GM12801 (cell line): ENCODE data around the gene AUTS2.

Experiments
- TF ChIP-seq, protein P1 (sequence below): IDR thresholded peaks from one replicate; pipeline ENCODE4 v1.5.1; 2011; ENCODE audit warnings: control low read depth; ENCODE audit not compliant: insufficient read length; ENCODE audit errors: extremely low read depth

Gene AUTS2

GRCh38 chr7:70352088-70352487 is 753.8 kb downstream of the AUTS2 start:
- TF ChIP-seq, protein P1, sequence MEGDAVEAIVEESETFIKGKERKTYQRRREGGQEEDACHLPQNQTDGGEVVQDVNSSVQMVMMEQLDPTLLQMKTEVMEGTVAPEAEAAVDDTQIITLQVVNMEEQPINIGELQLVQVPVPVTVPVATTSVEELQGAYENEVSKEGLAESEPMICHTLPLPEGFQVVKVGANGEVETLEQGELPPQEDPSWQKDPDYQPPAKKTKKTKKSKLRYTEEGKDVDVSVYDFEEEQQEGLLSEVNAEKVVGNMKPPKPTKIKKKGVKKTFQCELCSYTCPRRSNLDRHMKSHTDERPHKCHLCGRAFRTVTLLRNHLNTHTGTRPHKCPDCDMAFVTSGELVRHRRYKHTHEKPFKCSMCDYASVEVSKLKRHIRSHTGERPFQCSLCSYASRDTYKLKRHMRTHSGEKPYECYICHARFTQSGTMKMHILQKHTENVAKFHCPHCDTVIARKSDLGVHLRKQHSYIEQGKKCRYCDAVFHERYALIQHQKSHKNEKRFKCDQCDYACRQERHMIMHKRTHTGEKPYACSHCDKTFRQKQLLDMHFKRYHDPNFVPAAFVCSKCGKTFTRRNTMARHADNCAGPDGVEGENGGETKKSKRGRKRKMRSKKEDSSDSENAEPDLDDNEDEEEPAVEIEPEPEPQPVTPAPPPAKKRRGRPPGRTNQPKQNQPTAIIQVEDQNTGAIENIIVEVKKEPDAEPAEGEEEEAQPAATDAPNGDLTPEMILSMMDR, result no peak

DNA sequence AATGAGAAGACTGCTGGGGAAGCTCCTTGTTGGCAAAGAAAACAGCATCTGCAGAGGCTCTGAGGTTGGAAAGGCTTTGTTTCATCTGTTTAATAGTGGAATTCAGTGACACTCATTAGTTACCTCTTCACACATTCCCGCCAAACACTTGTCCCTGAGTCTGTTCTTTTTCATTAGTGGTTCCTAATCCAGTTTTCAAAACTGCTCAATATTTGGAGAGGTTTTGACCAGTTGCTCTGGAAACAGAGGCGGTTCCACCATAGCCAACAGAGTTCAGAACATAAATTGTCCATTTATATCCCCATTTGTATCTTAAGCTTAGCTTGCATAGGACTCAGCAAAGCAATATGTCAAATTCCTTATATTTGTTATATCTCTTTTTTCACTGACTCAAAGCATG is 754.6 kb downstream of the AUTS2 start:
- TF ChIP-seq, protein P1, result no peak

GRCh38 chr7:70353330-70353945 is 755.2 kb downstream of the AUTS2 start:
- TF ChIP-seq, protein P1, result no peak

- TF ChIP-seq, protein P1, result no peak
Measured at GRCh38 chr7:70353946-70354335, 755.7 kb downstream of the AUTS2 start.

GRCh38 chr7:70354409-70355169 is 756.3 kb downstream of the AUTS2 start:
- TF ChIP-seq, protein P1, result no peak

DNA sequence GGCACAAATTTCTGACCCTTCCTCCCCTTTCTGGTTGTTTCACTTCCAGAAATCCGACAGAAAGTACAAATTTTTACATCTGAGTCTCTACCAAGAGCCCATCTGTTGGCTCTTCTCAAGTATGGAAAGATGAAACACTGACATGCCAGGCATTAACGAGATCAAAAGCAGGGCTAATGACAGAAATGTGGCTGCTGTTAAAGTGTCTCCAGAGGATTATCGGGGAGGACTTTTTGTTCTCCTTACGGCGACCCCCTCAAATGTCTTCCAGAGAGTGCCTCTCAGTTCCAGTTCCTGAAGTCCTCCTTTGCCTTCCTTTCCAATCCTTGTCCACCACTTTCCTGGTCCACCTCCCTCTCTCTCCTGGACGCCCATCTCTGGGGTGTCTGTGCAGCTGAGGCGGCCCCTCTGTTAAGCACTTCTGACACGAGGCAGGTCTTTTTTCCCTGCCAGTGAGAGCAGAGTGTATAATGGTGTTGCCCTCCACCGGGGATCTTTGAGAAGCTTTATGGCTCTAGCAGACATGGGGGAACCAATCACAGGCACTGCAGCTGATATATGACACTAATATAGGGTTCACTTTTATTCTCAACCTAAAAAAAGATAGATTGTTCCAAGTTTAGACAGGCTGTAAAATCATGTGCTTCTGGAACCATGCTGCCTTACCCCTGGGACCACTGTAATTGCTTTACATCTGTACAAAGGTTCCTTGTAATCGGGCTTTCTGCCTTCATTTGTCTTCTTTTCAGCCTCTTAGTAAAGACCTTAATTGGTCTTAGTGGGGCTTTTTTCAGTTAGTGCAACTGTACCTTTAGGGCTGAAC is 757.1 kb downstream of the AUTS2 start:
- TF ChIP-seq, protein P1, result no peak

- TF ChIP-seq, protein P1, result no peak
Measured at GRCh38 chr7:70356085-70356786, 758.0 kb downstream of the AUTS2 start.
